D341Med (cell line): ENCODE measurements around the gene HNRNPH1.
"Not testable (repeated sequence)": the region's sequence is repeated elsewhere in the genome, so short reads cannot be mapped to it uniquely, and the experiment has no call there.

Experiments
- DNase-seq: peaks from one replicate; pipeline ENCODE4 v3.0.0; 2012; ENCODE audit warnings: low spot score

Gene HNRNPH1, protein sequence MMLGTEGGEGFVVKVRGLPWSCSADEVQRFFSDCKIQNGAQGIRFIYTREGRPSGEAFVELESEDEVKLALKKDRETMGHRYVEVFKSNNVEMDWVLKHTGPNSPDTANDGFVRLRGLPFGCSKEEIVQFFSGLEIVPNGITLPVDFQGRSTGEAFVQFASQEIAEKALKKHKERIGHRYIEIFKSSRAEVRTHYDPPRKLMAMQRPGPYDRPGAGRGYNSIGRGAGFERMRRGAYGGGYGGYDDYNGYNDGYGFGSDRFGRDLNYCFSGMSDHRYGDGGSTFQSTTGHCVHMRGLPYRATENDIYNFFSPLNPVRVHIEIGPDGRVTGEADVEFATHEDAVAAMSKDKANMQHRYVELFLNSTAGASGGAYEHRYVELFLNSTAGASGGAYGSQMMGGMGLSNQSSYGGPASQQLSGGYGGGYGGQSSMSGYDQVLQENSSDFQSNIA

GRCh38 chr5:179623003-179623905 is at the start of gene HNRNPH1:
HNRNPH1 (minus strand) TSS chr5:179623671; CDS start chr5:179623133, 538 bp downstream.
- DNase-seq = peak; percentile 99

DNA sequence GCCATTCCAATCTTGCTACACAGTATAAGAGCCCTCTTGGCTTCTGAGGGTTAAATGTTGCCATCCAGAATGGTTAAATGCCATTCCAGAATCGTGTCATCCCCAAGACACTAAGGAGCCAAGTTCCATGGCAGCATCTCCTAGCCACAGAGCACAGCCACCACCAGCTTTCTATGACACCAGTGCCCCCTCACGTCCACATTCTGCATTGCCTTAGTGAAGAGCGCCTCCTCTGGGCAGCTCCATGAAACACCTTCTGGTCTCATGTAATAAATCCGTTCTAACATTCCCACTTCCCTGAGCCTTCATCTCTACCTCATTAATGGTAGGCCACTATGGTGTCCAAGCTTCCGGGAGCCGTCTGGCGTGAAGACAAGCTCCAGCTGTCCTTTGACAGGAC is 44.9 kb upstream of the HNRNPH1 start:
- no peak for DNase-seq

- DNase-seq = not testable (repeated sequence)
Measured at GRCh38 chr5:179661647-179662046, 38.2 kb upstream of the HNRNPH1 start.

- not testable (repeated sequence) for DNase-seq
Measured at GRCh38 chr5:179658179-179658856, 34.8 kb upstream of the HNRNPH1 start.

DNA sequence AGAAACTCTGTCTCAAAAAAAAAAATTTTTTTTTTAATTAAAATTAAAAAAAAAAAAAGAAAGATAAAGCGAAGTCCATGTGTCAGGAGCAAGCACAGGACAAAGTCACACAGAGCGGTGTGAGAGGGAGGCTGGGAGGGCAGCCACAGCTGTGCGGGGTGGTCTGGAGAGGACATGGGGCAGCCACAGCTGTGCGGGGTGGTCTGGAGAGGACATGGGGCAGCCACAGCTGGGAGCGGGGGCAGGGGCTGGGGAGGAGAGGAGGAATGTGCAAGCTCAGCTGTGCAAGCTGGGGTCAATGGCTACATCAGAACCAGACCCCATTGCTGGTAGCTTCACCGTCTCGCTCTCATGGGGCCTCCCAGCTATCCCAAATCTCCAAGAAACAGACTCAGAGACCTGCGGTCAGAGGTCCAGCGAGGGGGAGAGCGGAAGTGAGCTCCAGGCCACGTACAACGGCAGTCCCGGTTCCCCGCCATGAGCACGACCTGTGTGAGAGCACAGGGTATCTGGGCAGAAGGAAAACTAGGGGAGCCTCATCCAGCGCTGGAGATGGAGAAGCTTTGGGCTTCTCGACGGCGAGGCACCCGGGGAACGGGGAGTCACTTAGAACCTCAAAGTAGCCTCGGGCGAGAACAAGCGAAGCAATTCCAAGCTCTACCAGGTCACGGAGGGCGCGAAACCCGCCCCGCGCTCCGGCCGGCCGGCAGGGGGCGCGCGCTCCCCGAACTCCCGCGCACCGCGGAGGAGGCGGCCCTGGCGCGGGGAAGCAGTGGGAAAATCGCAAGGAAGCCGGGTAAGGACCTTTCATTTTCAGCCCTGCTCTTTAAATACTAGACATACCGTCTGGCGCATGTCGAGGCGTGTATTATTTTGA is 34.1 kb upstream of the HNRNPH1 start:
- not testable (repeated sequence) for DNase-seq

DNA sequence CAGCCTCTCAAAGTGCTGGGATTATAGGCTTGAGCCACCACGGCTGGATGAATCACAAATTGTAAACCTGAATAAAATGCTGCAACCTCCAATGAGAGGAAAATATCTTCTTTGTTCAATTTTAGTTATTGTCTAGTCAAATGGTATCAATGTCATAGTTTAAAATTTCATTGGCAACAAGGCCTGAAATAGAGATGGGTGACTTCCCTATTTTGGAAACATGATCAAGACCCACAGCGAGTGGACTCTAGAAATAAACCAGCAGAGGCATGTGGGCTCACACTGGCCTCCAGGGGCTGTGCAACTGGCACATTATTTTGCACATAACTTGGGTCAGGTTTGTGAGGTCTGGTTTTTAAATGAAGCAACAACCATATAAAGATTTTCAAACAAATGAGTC is 29.7 kb upstream of the HNRNPH1 start:
- not testable (repeated sequence) for DNase-seq

DNA sequence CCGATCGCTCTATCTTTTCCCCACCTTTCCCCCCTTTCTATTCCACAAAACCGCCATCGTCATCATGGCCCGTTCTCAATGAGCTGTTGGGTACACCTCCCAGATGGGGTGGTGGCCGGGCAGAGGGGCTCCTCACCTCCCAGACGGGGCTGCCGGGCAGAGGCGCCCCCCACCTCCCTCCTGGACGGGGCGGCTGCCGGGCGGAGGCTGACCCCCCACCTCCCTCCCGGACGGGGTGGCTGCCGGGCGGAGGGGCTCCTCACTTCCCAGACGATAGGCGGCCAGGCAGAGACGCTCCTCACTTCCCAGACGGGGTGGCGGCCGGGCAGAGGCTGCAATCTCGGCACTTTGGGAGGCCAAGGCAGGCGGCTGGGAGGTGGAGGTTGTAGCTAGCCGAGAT is 26.8 kb upstream of the HNRNPH1 start:
- DNase-seq = not testable (repeated sequence)

GRCh38 chr5:179649166-179649703 is 25.8 kb upstream of the HNRNPH1 start:
- not testable (repeated sequence) for DNase-seq

DNA sequence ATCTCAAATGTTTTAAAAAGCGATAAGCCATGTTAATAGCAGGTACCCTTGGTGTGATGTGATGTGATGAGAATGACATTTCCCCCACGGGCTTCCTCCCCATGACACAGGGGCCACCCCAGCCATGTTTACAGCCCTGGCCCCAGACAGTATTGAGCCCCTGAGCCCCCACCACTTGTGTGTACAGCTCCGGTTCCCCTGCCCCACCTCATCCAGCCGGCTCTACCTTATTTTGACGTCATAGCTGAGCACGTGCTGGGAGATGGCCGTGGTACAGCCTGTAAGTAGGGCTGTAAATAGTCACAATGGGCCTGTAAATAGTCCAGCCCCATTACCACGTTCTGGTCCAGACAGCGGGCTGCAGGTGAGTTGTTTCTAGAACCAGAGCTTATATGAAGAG is 24.9 kb upstream of the HNRNPH1 start:
- no peak for DNase-seq

GRCh38 chr5:179644766-179645165 is 21.3 kb upstream of the HNRNPH1 start:
- not testable (repeated sequence) for DNase-seq

DNA sequence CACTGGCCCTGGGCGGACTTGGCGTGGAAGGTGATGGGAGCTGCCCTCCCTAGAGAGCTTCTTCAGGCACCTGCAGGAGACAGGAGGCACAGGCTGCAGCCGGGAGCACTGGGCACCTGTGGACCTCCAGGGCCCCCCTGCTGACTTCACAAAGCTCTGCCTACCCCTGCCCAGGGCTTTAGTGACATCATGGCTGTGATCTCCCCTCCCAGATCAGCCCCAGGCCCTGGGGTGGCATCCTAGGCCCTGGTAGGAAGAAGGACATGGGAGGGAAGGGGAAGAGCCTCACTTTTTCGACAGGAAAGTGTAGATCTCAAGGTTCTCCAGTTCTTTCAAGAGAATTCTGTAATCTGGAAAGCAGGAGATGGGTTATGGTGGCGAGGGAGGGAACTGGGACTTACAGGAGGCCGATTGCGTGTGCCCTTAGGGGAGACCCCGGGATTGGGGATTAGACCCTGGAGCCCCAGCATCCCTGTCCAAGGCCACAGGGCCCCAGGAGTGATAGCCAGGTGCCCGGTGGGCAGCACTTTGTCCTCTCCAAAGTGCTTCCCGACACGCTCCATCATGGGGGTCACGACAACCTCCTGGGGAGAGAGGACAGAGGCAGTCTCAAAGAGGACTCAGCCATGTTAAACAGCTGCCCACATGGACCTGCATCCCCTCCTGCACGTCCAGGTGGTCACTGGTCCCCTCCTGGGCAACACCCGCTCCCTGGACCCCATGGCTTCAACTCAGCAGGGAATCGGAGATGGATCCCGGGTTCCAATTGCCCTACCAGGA is 19.9 kb upstream of the HNRNPH1 start:
- DNase-seq = not testable (repeated sequence)

DNA sequence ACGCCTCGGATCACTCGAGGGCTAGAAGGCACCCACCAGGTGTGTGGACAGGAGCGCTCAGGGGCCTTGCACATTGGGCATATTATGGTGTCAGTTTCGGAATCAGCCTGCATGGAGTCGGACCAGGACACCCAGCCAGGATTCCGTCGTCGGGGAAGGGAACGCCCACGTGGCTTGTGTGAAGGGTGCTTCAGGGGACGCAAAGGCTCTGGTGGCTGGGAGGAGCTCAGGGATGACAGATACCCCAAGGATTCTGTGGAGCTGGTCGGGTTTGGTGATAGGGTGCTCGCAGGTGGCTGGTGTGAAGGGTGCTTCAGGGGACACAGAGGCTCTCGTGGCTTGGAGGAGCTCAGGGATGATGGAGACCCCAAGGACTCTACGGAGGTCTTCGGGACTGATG is 19.2 kb upstream of the HNRNPH1 start:
- not testable (repeated sequence) for DNase-seq

DNA sequence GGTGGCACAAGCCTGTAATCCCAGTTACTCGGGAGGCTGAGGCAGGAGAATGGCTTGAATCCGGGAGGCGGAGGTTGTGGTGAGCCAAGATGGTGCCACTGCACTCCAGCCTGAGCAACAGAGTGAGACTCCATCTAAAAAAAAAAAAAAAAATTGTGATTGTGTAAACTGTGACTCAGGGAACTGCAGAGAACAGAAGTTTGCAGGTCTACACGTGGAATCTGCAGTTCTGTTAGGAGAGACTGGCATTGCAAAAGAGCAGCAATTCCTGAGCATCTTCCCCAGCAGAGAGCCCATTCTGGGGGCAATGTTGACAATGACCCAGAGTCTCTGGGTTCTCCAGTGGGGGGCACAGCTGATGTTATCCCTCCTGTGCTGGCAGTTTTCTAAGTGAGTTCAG is 18.3 kb upstream of the HNRNPH1 start:
- DNase-seq = not testable (repeated sequence)

DNA sequence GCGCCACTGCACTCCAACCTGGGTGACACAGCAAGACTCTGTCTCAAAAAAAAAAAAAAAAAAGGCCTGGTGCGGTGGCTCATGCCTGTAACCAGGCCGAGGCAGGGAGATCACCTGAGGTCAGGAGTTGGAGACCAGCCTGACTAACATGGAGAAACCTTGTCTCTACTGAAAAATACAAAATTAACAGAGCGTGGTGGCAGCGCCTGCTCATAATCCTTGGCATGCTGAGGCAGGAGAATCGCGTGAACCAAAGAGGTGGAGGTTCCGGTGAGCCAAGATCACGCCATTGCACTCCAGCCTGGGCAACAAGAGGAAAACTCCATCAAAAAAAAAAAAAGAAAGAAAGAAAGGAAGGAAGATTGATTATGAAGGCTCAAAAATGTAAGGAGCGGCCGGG is 15.8 kb upstream of the HNRNPH1 start:
- DNase-seq = not testable (repeated sequence)

GRCh38 chr5:179634370-179635172 is 11.1 kb upstream of the HNRNPH1 start:
- DNase-seq = not testable (repeated sequence)

DNA sequence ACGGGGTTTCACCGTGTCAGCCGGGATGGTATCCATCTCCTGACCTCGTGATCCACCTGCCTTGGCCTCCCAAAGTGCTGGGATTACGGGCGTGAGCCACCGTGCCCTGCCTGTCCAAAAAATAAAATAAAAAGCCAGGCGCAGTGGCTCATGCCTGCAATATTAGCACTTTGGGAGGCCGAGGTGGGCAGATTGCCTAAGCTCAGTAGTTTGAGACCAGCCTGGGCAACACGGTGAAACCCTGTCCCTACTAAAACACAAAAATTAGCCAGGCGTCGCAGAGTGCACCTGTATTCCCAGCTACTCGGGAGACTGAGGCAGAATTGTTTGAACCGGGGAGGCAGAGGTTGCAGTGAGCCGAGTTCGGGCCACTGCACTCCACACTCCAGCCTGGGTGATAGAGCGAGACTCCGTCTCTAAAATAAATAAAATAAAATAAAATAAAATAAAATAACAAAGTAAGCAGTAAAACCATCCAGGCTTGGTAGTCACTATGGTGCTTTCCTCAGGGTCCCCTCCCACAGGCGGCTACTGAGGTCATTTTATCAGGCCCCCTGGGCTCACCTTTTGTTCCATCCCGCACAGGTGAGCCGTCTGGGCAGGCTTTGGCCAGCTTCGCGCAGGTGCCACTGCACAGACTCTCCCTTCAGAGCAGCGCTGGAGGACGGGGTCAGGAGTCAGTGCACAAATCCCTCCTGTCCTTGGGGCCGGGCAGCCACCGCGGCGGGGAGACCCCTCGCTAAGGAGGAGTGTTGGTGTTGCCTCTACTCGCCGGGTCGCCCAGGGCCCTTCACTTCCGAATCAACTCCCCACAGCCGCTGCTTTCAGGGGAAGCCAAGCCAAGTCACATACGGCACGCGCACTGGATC is 10.3 kb upstream of the HNRNPH1 start:
- not testable (repeated sequence) for DNase-seq

DNA sequence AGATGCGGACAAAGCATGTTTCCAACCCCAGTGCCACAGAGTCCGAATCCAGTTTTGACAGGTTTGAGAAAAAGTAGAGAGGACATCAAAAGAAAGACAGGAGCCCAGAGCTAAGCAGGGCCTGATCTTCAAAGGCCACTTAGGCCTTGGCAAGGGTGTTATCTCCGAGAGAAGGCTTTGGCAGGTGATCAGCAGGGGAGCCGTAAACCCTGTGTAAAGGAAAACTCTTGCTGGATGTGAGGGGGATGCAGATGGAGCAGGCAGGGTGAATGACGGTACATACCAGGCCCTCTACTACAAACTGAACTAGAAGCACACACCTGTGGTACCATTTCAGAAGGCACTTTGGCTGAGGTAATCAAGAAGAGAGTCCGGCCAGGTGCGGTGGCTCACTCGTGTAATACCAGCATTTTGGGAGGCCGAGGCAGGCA is 1.4 kb upstream of the HNRNPH1 start:
- DNase-seq = no peak
